A172 (cell line): ENCODE data around the gene CHCT1. TPM values are rescaled to one million over a fixed set of nuclear protein-coding genes. Genes with fewer than 3 reads are reported as not detected.
"Not testable (repeated sequence)": the region's sequence is repeated elsewhere in the genome, so short reads cannot be mapped to it uniquely, and the experiment has no call there.

Source experiments
- DNase-seq: peaks from one replicate; pipeline ENCODE4 v3.0.0-alpha.2; 2015; ENCODE audit warnings: low spot score
- total RNA-seq: library from RNA; depleted of rRNA; stranded (reverse); fragments of >200 nt; shearing (Covaris generic); gene quantifications from 2 replicates; pipeline ENCODE4 v1.2.3, GENCODE V29; 2014

Gene CHCT1
- total RNA-seq, 1 experiment from 2014 or later: not detected

DNA sequence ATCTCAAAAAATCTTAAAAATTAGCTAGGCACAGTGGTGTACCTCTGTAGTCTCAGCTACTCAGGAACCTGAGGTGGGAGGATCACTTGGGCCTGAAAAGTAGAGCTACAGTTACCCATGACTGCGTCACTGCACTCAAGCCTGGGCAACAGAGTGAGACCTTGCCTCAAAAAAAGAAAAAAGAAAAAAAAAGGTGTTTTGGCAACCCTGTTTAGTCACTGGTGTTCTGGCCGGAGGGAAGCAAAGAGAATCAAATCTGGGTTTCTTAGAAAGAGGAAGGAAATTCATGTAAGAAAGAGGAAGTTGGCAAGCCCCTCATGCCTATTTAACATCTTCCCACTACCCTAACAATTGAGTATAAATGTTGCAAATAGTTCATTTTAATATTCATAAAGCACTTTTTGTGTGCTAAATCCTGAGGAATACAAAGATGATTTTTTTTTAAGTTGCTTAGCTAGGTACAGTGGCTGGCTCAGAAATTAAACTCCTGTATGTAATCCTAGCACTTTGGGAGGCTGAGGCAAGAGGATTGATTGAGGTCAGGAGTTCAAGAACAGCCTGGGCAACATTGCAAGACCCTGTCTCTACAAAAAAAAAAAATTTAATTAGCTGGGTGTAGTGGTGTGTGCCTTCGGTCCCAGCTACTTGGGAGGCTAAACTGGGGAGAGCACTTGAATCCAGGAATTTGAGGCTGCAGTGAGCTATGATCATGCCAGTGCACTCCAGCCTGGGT lies 23.9 kb upstream of the CHCT1 start:
- DNase-seq: no peak

GRCh38 chr17:60401819-60402218 lies 20.5 kb upstream of the CHCT1 start:
- DNase-seq: no peak

GRCh38 chr17:60403523-60403810 lies 18.8 kb upstream of the CHCT1 start:
- no peak for DNase-seq

DNA sequence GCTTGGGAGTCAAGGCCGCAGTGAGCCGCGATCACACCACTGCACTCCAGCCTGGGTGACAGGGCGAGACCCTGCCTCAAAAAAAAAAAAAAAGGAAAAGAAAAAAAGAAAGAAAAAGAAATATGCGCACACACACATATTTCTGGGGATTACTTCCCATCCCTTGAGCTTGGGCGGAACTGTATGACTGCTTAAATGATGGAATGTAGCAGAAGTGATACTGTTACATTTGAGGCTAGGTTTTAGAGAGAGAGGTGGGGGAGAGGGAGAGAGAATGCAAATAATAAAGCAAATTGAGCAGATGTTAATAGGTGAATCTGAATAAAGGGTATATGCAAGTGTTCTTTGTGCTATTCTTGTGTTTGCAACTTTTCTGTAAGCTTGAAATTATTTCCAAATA lies 18.3 kb upstream of the CHCT1 start:
- no peak for DNase-seq

DNA sequence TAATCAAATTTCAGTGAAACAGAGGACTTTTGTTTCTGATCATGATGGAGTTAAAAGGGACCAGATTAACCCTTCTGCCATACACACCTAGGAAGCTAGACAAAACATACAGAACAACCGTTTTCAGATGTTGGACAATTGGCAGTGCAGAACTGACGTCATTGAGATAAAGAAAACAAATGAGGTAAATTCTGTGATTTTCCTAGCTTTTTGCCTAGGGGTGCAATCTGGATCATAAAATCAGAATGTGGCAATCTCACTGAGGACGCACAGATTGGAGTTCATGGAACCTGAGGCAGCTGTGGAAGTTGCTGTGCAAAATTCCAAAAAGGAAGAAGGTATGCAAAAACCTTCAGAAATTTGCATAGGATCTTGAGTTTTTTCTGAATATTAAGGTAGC lies 15.4 kb upstream of the CHCT1 start:
- DNase-seq: no peak

GRCh38 chr17:60410001-60410400 lies 12.3 kb upstream of the CHCT1 start:
- DNase-seq: no peak

DNA sequence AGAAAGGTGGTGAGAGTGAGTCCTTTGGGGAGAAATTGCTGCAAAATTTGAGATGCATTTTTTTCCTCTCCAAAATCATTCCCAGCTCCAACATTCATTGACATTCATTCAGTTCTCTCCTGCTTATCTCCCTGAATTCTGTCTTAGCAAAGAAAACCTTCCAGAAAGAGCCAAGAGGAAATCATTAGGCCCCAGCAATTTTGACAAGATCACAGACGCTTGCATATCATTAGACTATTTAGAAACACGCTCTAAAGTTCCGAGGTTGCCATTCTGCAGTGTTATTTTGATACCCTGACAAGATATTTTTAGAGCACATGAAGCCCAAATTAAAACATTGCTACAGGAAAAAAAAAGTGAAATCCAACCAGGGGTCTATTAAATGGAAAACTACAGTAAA lies 9.6 kb upstream of the CHCT1 start:
- DNase-seq: no peak

DNA sequence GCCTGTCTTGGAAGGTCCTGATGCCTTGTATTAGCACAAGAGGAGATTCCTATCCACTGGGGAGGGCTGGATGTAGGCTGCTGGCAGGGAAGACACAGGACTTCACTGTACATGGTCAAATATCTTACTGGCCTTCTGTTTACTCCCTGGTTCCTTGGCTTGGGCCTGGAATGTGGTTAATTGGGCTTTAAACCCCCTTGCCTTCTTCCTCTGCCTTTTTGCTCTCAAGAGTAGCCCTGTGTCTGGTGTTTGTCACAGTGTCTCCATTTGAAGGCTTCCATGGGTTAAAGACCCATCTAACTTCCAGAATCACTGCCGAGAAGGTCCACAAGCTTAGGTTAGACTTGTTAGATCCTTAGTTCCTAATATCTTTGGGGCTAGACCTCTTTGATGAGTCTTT lies 7.1 kb upstream of the CHCT1 start:
- no peak for DNase-seq

DNA sequence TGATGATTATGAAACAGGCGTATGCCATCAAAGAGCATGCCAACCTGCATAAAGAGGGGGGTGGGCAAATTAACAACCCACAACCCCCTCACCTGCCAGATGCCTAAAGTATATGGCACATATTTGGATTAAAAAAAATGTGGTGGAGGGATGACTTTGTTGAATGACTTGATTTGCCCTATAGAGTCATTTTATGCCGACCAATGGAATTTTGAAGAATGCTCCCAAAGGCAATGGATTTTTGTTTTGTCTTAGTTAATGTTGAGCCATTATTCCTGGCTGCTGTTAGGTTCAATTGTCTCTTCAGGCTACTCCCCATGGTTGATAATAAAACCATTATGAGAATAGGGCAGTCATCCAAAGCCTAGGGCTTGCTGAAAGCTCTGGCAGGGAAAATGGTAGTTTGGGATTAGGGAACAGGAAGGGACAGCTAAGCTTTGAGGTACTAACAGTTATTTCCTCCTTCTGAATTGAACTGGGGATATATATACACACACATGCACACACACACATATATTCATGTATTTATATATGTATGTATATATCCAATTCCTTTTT lies 5.8 kb upstream of the CHCT1 start:
- DNase-seq: no peak

GRCh38 chr17:60419003-60419402 lies 3.3 kb upstream of the CHCT1 start:
- DNase-seq: not testable (repeated sequence)

DNA sequence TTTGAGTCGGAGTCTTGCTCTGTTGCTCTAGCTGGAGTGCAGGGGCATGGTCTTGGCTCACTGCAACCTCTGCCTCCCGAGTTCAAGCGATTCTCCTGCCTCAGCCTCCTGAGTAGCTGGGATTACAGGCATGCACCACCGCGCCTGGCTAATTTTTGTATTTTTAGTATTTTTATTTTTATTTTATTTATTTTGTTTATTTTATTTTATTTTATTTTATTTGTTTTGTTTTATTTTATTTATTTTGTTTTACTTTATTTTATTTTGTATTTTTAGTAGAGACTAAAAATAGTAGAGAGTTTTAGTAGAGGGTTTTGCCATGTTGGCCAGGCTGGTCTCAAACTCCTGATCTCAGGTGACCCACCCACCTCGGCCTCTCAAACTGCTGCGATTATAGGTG lies 2.4 kb upstream of the CHCT1 start:
- DNase-seq: not testable (repeated sequence)

GRCh38 chr17:60421273-60422161 lies 772 bp upstream of the CHCT1 start:
- DNase-seq: no peak

GRCh38 chr17:60423865-60424264 lies 1.6 kb downstream of the CHCT1 start:
- DNase-seq: no peak

- DNase-seq: no peak
Observed at GRCh38 chr17:60425626-60426025, 3.3 kb downstream of the CHCT1 start.

DNA sequence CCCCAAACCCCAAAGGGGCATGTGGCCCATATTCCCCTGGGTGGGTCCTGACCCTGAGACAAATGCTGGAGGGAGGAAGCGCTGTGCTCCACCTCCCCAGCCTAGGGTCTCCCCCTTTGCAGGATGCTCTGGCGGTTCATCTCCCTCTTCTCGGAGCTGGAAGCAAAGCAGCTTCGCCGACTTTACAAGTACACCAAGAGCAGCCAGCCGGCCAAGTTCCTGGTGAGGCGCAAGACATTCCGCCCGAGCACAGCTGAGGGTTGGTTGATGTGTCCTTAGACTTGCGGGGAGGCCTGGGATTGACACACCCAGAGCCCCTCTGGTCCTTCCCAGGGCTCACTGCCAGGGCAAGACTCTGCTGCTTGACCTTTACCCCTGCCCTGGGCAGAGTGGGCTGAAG lies 4.3 kb downstream of the CHCT1 start:
- DNase-seq: no peak

DNA sequence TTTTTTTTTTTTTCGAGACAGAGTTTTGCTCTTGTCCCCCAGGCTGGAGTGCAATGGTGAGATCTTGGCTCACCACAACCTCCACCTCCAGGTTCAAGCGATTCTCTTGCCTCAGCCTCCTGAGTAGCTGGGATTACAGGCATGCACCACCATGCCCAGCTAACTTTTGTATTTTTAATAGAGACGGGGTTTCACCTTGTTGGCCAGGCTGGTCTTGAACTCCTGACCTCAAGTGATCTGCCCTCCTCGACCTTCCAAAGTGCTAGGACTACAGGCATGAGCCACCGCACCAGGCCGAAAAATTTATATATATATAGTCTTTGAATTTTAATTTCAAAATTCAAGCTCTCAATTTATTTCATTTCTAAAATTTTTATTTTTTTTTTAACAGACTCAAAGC lies 6.2 kb downstream of the CHCT1 start:
- DNase-seq: not testable (repeated sequence)

GRCh38 chr17:60430561-60430960 lies 8.3 kb downstream of the CHCT1 start:
- DNase-seq: not testable (repeated sequence)

DNA sequence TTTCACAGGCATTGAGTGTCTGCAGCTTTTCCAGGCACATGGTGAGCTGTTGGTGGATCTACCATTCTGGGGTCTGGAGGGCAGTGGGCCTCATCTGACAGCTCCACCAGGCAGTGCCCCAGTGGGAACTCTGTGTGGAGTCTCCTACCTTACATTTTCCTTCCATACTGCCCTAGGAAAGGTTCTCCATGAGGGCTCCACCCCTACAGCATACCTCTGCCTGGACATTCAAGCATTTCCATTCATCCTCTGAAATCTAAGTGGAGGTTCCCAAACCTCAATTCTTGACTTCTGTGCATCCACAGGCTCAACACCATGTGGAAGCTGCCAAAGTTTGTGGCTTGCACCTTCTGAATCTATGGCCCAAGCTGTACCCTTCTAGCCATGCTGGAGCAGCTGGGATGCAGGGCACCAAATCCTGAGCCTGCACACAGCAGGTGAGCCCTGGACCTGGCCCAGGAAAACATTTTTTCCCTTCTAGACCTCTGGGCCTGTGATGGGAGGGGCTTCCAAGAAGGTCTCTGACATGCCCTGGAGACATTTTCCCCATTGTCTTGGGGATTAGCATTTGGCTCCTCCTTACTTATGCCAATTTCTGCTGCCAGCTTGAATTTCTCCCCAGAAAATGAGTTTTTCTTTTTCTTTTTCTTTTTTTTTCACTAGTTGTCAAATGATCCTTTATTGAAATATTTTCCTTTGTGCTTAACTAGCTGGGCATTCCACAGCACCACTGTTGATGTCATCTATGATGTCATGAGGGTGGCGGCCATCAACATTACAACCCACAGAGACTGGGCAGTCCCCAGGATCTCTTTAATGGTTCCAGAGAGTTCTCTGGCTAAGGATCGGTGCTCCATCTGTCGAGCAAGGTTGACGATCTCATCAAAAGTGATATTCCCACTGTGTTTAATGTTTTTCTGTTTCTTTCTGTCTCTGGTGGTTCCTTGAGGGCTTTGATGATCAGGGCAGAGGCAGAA lies 11.0 kb downstream of the CHCT1 start:
- not testable (repeated sequence) for DNase-seq

GRCh38 chr17:60435244-60436167 lies 13.2 kb downstream of the CHCT1 start:
- peak; percentile 76 for DNase-seq

GRCh38 chr17:60436676-60437075 lies 14.4 kb downstream of the CHCT1 start:
- no peak for DNase-seq

- DNase-seq: no peak
Observed at GRCh38 chr17:60439501-60439900, 17.2 kb downstream of the CHCT1 start.
